ENCODE results near the gene HPCAL4. TPM values are rescaled to one million over a fixed set of nuclear protein-coding genes. Genes with fewer than 3 reads are reported as not detected.

Gene HPCAL4
- total RNA-seq, 4 donors from 2014 or later = 0.14 to 0.16 TPM; not detected in 2

DNA sequence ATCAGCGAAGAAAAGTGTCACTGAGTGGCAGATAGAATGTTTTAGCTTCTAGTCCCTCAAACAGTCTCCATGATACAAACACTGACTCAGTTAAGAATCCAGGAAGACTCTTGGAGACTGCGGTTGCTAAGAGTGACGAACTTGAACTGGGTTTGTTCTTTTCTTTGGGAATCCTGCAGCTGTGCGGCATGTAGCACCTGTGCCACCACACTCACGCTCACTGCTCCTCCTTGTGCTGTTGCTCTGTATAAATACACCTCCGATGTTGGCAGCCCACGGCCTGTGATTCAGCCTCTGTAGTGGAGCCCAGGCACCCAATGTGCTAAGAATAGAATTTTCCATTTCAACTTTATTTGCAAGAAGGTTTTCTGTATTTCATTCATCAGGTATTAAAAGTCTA, 41.9 kb upstream of the HPCAL4 start:
- Histone ChIP-seq H3K9me3 (no peaks in the 10 kb centered on the region), H3K4me1 (peaks cover 0 to 1% (median 0%) of the 10 kb centered on the region in 4 donors), H3K36me3 (no peaks in the 10 kb centered on the region), H3K27ac (no peak overlapping the region), H3K27me3 (peaks cover 77% of the 10 kb centered on the region), H3K4me3 (no peak overlapping the region)
- intact Hi-C loops (cut with DNase I; ENCODE audit: low total_unique reads) (no loop called here), in situ Hi-C loops (cut with MboI; ENCODE audit: low pct_ligation_motif_present in 1 of 4, low pct_unique_long_range_greater_than_20kb in 1 of 4, low sequenced_read_pairs in 3 of 4) (no loop called here)
- no peak for DNase-seq
- TF ChIP-seq, protein P1, sequence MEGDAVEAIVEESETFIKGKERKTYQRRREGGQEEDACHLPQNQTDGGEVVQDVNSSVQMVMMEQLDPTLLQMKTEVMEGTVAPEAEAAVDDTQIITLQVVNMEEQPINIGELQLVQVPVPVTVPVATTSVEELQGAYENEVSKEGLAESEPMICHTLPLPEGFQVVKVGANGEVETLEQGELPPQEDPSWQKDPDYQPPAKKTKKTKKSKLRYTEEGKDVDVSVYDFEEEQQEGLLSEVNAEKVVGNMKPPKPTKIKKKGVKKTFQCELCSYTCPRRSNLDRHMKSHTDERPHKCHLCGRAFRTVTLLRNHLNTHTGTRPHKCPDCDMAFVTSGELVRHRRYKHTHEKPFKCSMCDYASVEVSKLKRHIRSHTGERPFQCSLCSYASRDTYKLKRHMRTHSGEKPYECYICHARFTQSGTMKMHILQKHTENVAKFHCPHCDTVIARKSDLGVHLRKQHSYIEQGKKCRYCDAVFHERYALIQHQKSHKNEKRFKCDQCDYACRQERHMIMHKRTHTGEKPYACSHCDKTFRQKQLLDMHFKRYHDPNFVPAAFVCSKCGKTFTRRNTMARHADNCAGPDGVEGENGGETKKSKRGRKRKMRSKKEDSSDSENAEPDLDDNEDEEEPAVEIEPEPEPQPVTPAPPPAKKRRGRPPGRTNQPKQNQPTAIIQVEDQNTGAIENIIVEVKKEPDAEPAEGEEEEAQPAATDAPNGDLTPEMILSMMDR (IDR thresholded peaks at IDR 0.05) = no peak
- no peak for TF ChIP-seq POLR2A (IDR thresholded peaks at IDR 0.05)
- no peak for TF ChIP-seq POLR2AphosphoS5 (IDR thresholded peaks at IDR 0.05)
- TF ChIP-seq EP300 (IDR thresholded peaks at IDR 0.05; ENCODE audit: low read depth) = no peak
- WGBS, 2 donors (ENCODE audit: low coverage in 1 of 2) = 46 to 50% methylated on average over 4 to 7 of the region's 7 CpGs

DNA sequence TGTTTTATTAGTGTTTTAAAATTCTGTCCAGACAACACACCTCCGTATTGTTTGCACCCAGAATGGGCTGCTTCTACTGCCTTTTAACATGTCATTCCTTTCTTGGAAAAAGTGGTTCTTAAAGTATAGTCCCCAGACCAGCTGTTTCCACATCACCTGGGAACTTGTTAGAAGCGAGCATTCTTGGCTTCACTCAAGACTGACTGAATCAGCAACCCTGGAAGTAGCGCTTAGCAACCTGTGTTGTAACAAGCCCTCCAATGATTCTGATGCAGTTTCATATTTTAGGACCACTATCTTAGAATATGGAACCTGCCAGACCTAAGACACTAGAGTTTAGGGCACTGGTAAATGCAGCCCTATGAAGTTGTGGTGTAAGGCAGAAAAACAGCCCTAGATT, 41.5 kb upstream of the HPCAL4 start:
- TF ChIP-seq POLR2AphosphoS5 (IDR thresholded peaks at IDR 0.05) (no peak), POLR2A (IDR thresholded peaks at IDR 0.05) (no peak), EP300 (IDR thresholded peaks at IDR 0.05; ENCODE audit: low read depth) (no peak)
- TF ChIP-seq, protein P1 (IDR thresholded peaks at IDR 0.05) = no peak
- in situ Hi-C loops (cut with MboI; ENCODE audit: low pct_ligation_motif_present in 1 of 4, low pct_unique_long_range_greater_than_20kb in 1 of 4, low sequenced_read_pairs in 3 of 4) = no loop called here
- WGBS, 2 donors (ENCODE audit: low coverage in 1 of 2) = 59 to 66% methylated on average over 3 of the region's 3 CpGs

DNA sequence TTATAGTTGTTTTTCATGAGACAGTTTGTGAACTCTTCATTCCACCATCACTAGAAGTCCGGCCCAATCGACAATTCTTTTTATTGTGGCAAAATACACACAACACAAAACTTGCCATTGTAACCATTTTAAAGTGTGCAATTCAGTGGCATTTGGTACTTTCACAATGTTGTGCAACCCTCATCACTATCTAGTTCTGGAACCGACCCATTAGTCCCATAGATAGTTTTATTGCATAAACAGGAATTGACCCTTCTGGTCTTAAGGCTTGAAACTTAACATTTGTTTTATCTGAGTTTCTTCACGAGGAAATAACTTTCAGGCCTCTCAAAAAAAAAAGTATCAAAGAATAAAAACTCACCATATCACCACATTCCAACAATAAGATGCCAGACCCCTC, 38.6 kb upstream of the HPCAL4 start:
- intact Hi-C loops (cut with DNase I; ENCODE audit: low total_unique reads) (no loop called here), in situ Hi-C loops (cut with MboI; ENCODE audit: low pct_ligation_motif_present in 1 of 4, low pct_unique_long_range_greater_than_20kb in 1 of 4, low sequenced_read_pairs in 3 of 4) (loop anchor here in 2 of 4 donors (10.0 kb wide), 1 partner anchor 125 kb away; no protein-coding TSS in a partner anchor)
- no peaks in the 10 kb centered on the region for H3K9me3 ChIP-seq
- no peak for DNase-seq
- no peak overlapping the region for H3K27ac ChIP-seq
- H3K4me3 ChIP-seq = no peak overlapping the region
- WGBS, 2 donors (ENCODE audit: low coverage in 1 of 2) = 38 to 47% methylated on average over 3 to 4 of the region's 4 CpGs
- no peak for TF ChIP-seq EP300 (IDR thresholded peaks at IDR 0.05; ENCODE audit: low read depth)
- no peak for TF ChIP-seq POLR2AphosphoS5 (IDR thresholded peaks at IDR 0.05)
- TF ChIP-seq POLR2A (IDR thresholded peaks at IDR 0.05) = no peak
- TF ChIP-seq, protein P1 (IDR thresholded peaks at IDR 0.05) = no peak
- H3K36me3 ChIP-seq = no peaks in the 10 kb centered on the region
- peaks cover 97% of the 10 kb centered on the region for H3K27me3 ChIP-seq
- no peaks in the 10 kb centered on the region for H3K4me1 ChIP-seq

More for the DNA sequence above, 41.5 kb upstream of the HPCAL4 start:
- no peak overlapping the region for H3K4me3 ChIP-seq
- H3K4me1 ChIP-seq = no peaks in the 10 kb centered on the region
- H3K9me3 ChIP-seq = no peaks in the 10 kb centered on the region
- peaks cover 81% of the 10 kb centered on the region for H3K27me3 ChIP-seq
- no peak overlapping the region for H3K27ac ChIP-seq
- intact Hi-C loops (cut with DNase I; ENCODE audit: low total_unique reads) = no loop called here
- no peaks in the 10 kb centered on the region for H3K36me3 ChIP-seq
- no peak for DNase-seq

DNA sequence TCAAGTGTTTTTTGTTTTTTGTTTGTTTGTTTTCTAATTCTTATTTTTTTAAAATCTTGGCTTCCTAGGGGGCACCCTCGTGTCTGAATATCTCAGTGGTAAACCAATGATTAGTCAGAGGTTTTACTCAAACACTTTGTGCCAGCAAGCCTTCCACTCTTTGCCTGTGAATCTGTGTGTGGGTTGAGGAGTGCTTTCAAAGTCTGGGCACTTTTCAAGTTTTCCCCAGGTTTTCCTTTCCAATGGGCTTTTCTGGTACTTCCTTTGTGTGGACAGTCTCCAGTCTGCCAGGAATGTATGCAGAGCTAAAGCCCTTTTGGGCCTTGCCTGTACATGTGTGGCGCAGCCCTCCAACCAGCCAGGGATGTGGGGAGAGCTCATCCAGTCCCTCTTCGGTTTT, 37.8 kb upstream of the HPCAL4 start:
- Histone ChIP-seq H3K27me3 (peaks cover 97% of the 10 kb centered on the region), H3K36me3 (no peaks in the 10 kb centered on the region), H3K9me3 (no peaks in the 10 kb centered on the region), H3K4me1 (no peaks in the 10 kb centered on the region), H3K4me3 (no peak overlapping the region), H3K27ac (no peak overlapping the region)
- intact Hi-C loops (cut with DNase I; ENCODE audit: low total_unique reads) (no loop called here), in situ Hi-C loops (cut with MboI; ENCODE audit: low pct_ligation_motif_present in 1 of 4, low pct_unique_long_range_greater_than_20kb in 1 of 4, low sequenced_read_pairs in 3 of 4) (loop anchor here in 2 of 4 donors (10.0 kb wide), 1 partner anchor 124 kb away; no protein-coding TSS in a partner anchor)
- DNase-seq = no peak
- 17 to 59% methylated on average over 1 to 3 of the region's 3 CpGs for WGBS, 2 donors (ENCODE audit: low coverage in 1 of 2)
- TF ChIP-seq, protein P1 (IDR thresholded peaks at IDR 0.05) = no peak
- TF ChIP-seq POLR2AphosphoS5 (IDR thresholded peaks at IDR 0.05) = no peak
- TF ChIP-seq EP300 (IDR thresholded peaks at IDR 0.05; ENCODE audit: low read depth) = no peak
- no peak for TF ChIP-seq POLR2A (IDR thresholded peaks at IDR 0.05)
